HG02840 (cell line): Measurements from ENCODE around the gene CHD5.

ENCODE experiments used
- ATAC-seq: cut with Tn5 transposase; IDR thresholded peaks from one replicate; pipeline ENCODE4 v1.9.1; 2021; ENCODE audit warnings: mild to moderate bottlenecking, moderate library complexity, moderate number of reproducible peaks; ENCODE audit not compliant: unreplicated experiment, low FRiP score

Gene CHD5

GRCh38 chr1:6177681-6178380, 2.3 kb downstream of the CHD5 start:
- no peak for ATAC-seq

GRCh38 chr1:6176779-6177178, 3.3 kb downstream of the CHD5 start:
- no peak for ATAC-seq

- no peak for ATAC-seq
These were observed 4.7 kb downstream of the CHD5 start for GRCh38 chr1:6175411-6175828.

DNA sequence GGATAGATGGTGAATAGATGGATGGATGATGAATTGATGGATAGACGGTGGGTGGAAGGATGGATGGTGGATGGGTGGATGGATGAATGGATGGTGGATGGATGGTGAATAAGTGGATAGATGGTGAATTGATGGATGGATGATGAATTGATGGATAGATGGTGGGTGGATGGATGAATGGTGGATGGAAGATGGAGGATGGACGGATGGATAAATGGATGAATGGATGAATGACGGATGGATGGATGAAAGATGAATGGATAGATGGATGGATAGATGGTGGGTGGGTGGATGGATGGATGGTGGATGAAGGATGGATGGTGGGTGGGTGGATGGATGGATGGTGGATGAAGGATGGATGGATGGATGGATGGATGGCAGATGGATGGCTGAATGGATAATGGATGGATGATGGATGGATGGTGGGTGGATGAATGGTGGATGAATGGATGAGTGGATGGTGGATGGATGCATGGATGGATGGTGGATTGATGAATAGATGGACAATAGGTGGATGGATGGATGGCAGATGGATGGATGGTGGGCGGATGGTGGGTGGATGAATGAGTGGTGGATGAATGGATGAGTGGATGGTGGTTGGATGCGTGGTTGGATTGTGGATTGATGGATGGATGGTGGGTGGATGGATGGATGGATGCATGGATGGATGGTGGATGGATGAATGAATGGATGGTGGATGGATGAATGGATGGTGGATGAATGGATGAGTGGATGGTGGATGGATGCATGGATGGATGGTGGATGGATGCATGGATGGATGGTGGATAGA, 5.3 kb downstream of the CHD5 start:
- no peak for ATAC-seq

GRCh38 chr1:6172549-6172948, 7.6 kb downstream of the CHD5 start:
- ATAC-seq = no peak

DNA sequence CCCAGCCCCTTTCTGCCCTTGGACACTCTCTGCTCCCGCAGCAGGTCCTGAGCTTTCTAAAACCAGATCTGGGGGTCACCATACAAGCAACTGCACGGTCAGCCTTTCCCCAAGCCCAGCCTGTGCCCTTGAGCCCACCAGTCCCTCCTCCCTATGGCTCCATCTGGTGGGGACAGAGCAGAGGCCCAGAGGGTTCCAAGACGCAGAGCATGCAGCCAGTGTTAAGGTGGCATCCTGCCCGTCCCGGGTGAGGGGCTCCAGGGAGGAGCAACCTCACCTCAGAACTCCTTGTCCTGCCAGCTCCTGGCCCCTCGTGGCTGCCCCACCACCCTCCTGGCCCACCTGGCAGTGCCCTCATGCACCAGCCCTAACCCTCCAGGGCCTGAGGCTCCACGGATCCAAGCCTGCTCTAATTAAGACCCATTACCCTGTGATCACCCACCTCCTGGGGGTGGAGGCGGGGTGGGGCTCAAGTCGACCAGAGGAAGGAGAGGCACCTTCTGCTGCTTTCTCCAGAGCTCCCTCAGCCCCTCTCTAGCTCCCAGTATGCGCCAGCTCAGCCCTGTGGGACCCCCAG, 8.5 kb downstream of the CHD5 start:
- no peak for ATAC-seq

GRCh38 chr1:6170742-6171201, 9.3 kb downstream of the CHD5 start:
- no peak for ATAC-seq

GRCh38 chr1:6170116-6170741, 9.9 kb downstream of the CHD5 start:
- ATAC-seq = no peak

- ATAC-seq = no peak
These were observed 11.1 kb downstream of the CHD5 start for GRCh38 chr1:6168947-6169586.

GRCh38 chr1:6167391-6168303, 12.5 kb downstream of the CHD5 start:
- no peak for ATAC-seq

DNA sequence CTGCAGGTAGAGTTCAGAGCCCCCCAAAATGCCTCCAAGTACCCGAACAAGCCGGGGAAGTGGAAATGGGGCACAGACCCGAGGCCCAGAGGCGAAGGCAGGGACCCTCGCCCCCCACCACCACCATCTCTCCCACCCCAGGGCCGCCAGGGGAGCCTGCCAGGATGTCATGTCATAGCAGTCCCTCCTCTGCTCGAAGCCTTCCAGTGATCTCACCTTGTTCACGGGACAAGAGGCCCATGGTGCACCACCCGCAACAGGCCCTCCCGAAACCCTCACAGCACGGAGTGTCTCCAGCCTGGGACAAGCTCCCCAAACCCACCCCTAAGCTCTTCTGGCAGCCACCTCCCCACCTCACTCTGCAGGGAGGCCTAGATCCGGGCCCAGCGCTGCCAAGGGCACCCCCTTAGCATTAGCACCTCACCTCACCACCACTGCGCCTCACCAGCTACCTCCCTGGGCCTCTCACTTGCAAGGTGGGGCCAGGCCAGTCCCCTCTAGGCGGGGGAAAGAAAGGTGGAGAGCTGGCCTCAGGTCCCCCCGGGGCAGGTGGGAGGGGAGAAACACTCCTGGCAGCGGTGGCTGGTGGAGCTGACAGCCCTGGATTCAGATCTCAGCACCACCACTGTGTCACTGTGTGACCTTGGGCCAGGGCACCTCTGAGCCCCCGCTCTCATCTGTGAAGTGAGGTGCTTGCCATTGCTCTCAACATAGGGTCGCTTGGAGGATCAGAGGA, 13.3 kb downstream of the CHD5 start:
- ATAC-seq = no peak

DNA sequence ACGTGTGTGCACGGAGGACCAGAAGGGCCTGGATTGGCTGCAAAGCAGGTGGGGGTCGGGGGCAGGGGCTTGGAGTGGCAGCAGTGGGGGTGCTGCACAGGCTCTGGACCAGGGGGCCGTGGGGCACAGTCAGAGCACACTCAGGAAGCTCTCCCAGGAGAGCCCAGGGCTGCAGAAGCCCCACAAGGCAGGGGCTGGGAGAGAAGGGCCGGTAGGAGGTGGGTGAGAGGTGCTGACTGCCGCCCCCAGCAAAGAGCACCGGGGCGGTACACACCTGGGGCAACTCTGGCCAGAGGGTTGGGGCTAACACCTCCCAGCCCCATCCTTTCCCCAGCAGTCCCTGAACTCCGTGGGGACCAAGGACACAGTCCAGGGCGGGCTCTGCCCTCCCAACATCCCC, 13.9 kb downstream of the CHD5 start:
- ATAC-seq = no peak

DNA sequence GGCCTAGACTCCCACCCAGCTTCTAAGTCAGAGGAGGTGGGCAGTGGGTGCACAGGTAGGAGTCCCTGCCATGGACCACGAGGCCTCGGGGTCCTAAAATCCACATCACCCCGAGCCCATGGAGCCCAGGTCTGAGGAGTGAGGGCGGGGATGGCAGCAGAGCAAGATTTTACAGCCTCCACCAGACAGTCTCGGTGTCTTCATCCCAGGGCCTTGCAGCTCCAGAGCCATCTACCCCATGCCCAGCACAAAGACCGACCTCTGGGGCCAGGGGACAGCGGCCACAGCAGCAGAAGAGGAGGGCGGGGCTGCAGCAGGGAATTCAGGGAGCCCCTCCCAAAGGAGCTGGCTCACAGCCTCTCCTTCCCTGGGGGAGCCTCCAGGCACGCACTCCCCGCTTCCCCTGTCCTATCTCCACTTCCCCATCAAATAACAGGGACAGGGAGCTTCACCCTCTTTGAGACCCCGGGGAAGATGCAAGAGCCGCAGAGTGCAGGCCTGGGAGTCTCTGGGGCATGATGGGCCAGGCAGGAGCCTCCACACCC, 14.6 kb downstream of the CHD5 start:
- no peak for ATAC-seq

GRCh38 chr1:6165027-6165426, 15.1 kb downstream of the CHD5 start:
- no peak for ATAC-seq

- ATAC-seq = no peak
These were observed 16.0 kb downstream of the CHD5 start for GRCh38 chr1:6163973-6164617.

GRCh38 chr1:6163191-6163972, 16.7 kb downstream of the CHD5 start:
- ATAC-seq = no peak

DNA sequence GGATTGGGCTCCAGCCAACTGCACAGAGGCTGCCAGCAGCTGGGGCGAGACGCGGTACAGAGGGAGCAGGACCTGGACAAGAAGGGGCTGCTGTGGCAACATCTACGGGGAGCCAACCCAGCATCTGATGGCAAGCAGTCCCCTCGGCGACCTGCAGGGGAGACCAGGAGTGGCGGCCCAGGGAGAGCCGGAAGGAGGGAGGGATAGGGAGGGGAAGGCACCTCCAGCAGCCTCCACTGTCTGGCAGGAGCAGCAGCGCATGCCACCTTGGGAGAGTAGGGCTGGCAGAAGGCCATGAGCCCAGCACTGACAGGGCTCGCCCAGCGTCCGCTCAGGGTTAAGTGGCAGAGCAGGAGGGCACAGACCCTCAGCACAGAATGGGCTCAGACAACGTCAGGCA, 17.3 kb downstream of the CHD5 start:
- no peak for ATAC-seq
